Measurements from ENCODE around the gene GALNT18.
A peak's percentile ranks its signal among the peaks of the same experiment; 100 is the strongest.

GALNT18 gene

DNA sequence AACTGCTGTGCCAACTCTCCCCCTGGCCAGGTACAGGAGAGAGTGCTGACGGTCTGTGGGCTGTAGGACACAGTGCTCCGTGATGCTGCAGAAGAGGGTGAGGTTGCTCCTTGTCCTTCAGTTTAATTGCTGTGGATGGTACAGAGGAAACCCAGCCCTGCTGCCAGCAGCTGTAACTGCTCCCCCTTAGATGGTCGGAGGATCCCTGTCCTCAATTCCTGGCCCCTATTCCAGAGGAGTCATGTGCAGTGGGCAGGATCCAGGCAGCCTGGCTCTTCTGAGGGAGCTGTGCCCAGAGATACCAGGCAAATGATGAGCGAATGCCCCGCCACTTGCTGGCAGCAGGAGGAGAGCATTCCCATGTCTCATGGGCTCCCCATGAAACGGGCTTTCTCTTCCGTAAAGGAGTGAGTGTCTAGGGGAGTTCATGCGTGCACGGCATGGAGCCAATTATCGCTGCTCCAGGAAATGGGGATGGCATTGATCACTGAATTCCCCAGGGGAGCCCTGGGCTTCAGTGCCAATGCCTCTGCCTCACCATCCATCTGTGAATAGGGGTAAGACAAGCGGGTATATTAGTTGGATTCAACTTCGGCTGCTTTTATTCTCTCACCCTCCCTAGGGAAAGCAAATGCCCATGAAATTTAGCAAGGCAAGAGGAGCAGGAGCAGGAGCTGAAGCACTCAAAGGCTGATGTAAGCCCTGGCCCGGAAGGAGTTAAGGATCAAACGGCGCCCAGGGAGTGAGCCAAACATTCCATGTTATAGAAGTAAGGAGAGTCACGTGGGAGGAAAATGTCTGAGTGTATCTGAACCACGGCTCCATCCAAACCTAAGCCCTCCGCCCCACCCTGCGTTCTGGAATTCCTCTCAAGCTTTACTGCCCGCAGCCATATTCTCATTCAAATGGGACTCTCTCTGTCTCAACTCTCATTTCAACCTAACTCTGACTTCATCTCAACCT lies 217.8 kb downstream of the GALNT18 start:
- peak; percentile 83 for DNase-seq

DNA sequence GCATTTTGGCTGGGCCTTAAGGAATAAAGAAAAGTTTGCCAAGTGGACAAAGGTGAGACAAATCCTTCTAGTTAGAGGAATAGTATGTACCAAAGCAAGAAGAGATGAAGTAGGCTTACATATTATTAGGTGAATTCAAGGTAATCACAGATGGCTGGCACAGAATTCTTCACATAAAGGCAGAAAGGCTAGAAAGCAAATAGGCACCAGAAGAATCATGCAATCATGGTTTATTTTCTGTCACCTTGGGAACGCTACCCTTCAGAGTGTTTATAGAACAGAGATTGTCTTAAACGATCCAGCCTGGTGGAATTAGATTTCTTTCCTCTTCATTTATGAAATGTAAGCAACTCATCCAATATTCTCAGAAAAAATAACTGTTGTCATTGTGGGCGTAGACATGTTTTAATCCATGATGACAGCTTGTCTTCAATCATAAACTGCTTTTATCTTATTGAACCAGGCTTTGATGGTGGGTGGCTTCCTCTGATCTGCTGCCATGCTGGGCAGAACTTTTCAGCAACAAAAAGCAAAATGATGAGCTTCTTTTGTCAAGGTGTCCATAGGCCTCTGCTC lies 219.8 kb downstream of the GALNT18 start:
- DNase-seq, result no peak

GRCh38 chr11:11400635-11401232 lies 221.1 kb downstream of the GALNT18 start:
- DNase-seq, result no peak

- no peak for DNase-seq
These were observed 221.7 kb downstream of the GALNT18 start for GRCh38 chr11:11400121-11400520.

GRCh38 chr11:11397781-11398180 lies 224.0 kb downstream of the GALNT18 start:
- no peak for DNase-seq

DNA sequence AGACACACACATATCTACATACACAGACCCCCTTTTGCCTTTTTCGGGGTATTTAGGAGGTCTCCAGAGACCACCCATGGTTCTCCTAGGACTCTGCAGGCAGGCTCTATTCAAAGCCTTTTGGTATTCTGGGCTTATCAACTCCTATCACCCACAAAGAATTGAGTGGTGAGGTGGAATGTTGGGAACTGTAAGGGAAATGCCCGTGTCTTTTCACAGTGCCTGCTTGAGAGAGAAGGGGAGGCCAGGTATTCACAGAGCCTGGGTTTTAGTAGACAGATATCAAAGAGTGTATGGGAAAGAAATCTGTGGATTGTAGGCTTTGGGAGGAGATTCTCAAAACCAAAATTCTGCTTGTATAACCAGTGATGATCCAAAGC lies 224.8 kb downstream of the GALNT18 start:
- no peak for DNase-seq

- DNase-seq, result peak; percentile 84
These were observed 225.3 kb downstream of the GALNT18 start for GRCh38 chr11:11396301-11397035.

GRCh38 chr11:11395126-11395525 lies 226.7 kb downstream of the GALNT18 start:
- DNase-seq, result no peak

DNA sequence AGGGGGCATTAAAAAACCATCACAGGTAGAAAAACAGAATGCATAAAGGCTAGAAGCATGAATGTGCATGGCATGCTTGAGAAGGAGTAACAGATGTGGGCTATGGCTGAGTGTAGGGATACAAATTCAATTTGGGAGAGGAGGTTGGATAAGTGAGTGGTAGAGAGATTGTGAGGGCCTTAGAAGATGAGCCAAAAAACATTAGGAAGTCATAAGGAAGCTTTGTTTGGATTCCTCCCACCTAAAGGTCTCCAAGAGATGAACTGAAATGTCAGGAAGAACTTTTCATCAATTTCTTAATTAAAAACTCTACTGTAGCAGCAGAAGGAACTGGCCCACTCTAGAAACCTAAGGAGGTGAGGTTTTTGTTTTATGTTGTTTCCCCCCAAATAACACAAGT lies 227.6 kb downstream of the GALNT18 start:
- DNase-seq, result no peak

GRCh38 chr11:11391796-11392463 lies 229.9 kb downstream of the GALNT18 start:
- peak; percentile 55 for DNase-seq

- no peak for DNase-seq
These were observed 230.6 kb downstream of the GALNT18 start for GRCh38 chr11:11391169-11391568.

DNA sequence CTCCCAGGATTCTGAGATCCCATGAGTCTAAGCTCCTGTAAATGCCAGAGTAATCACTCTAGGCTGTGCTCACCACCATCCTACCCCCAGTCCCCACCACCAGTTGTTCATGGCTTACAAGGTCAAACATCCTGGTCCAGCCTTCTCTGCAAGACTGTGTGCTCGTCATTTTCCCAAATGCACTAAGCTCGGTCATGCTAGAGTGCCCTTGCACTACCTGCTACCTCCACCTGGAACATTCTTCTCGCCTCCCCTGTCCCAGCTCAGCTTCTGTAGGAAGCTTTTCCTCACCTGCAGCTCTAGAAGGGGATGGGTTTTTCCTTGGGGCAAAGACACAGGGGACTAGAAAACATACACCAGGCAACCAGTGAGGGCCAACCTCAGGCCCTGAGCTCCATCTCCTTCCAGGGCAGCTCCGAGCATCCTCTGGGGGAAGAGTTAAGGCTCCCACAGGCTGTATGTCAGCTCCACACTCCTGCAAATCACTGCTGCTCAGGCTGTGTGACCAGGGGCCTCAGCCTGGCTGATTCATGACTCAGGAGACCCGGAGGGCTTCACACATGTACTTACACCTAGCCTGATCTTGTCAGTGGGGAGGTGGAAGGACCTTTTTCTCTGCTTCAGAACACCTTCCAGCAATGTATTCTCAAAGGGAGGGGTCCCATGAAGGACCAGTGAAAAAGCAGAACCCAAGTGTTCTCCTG lies 231.6 kb downstream of the GALNT18 start:
- no peak for DNase-seq

DNA sequence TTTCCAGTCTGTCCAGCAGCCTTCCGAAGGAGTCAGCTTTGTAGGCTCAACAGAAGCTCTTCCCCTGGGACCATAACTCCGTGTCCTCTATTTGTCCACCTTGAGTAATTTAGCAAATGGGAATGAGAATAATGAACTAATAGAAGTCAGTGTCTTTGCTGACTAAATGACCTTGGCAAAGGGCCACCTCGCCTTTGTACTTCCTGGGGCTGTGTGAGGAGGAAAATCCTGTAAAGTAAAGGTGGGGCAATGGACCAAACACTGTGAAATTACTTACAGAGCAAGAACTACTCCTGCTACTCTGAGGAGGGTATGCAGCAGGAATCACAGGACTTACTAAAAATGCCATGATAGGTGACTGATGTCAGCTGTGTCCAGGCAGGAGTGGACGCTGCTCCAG lies 232.6 kb downstream of the GALNT18 start:
- no peak for DNase-seq

- DNase-seq, result no peak
These were observed 234.0 kb downstream of the GALNT18 start for GRCh38 chr11:11387622-11388305.

DNA sequence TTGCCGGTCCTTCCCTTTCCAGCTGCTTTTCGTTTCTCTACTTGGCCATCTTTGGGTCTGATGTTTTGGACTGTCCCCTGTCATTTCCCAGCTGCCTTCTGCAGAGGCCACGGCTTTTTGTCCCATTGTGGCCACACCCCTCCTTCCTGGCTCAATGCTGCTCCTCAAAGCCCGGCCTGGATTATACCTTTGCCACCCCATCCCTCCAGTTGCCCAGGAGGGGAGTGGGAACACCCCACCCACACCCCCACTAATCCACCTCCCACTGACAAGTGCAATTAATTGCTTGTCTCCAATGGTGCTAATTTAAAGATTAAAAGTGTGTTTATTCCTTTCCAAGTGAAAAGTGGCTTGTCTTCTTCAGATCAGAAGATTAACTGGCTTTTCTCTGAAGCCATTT lies 234.6 kb downstream of the GALNT18 start:
- DNase-seq, result no peak

DNA sequence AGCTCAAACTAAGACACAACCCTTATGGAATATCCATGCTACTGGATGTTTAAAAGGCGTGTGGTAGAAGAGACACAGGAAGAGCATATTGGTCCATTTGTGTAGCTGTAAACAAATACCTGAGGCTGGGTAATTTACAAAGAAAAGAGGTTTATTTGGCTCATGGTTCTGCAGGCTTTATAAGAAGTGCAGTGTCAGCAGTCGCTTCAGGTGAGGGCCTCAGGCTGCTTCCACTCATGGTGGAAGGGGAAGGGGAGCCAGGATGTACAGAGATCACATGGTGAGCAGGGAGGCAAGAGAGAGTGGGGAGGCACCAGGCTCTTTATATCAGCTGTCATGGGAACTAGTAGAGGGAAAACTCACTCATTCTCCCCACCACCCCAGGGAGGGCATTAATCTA lies 237.0 kb downstream of the GALNT18 start:
- no peak for DNase-seq

DNA sequence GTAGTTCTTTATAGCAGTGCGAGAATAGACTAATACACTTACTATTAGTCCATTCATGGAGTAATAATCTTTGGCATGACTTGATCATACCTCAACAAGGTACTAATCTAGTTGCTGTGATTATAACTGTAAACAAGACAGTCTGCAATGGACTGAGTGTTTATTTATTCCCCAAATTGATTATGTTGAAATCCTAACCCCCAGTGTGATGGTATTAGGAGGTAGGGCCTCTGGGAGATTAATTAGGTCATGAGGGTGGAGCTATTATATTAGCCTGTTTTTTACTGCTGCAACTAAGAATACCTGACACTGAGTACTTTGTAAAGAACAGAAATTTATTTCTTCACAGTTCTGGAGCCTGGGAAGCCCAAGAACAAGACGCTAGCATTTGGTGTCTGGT lies 237.8 kb downstream of the GALNT18 start:
- DNase-seq, result no peak

DNA sequence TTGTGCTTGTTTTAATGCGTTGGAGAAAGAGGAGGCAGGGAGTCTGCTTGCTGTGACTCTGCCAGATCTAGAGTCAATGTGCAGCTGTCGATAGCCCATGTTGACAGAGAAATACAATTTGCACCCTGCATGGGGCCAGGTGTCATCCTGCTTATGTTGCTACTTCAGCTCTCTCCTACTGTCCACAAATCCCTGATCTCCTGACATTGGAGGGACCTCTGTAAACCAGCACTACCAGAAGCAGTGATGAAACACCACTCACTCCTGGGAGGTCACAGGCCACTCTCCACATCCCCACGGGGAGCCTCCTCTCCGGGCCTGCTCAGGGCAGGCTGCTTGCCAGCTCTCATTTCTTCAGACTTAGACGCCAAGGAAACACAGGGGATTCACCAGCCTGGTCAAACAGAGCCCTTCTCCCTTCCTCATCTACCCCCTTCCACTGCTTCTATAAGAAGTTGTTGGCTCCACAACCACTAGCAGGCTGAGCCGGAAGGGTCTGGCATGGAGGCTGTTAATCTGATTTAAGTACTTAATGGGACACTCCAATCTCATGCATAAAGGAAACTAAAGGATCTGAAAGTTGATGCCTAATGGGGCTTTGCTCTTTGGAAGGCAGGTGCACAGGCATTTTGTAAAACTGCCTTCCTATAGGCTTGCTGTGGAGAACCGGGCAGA lies 238.8 kb downstream of the GALNT18 start:
- DNase-seq, result no peak

DNA sequence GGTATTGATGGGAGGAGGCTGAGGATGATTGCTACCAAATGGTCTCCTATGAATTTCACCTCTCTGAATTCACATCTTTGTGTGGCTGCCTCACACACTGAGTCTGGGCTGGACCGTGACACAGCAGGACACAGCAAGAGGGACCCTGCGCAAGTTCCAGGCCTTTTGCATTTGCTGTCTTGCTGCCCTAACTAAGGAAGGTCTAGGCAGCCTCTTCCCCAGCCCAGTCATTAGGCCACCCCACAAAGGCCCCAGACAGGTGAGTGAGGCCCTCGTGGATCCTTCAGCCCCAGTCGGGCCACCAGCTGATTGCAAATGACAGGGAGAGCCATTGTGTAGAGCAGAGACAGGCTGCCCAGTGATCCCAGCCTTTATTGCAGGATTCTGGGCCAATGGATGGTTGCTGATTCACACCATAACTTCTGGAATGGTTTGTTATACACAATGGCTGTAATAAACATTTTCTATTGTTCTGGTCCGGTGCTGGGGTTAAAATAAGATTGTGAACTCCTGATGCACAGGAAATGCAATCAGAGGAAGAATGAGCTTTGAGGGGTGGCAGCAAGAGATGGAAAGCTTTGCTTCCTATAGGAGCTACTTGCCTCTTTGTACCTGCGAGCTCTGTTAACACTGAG lies 240.2 kb downstream of the GALNT18 start:
- DNase-seq, result no peak

DNA sequence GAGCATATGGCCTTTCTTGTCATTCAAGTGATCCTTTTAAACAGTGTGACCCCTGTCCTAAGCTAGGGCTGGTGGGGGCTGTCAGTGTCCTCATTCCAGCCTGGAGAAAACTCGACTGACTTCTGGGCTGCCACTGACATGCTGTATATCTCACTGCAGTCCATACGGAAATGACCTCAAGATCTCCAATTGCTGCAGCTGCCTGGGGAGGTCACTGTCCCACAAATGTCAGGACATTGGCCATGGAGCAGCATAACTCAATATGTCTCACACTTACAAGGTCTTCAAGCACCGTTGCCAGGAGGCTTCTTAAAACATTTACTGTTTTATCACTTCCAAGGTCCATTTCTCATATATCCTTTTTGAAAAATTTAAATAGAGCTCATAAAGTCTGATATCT lies 240.9 kb downstream of the GALNT18 start:
- DNase-seq, result no peak

All from fibroblast of skin of abdomen (primary cell).